Upper lobe of right lung (tissue), 1 donor: ENCODE measurements around the gene COL4A3. TPM values are rescaled to one million over a fixed set of nuclear protein-coding genes. Genes with fewer than 3 reads are reported as not detected.

Experiments
- ATAC-seq: fragments of 200-7000 bp; cut with Tn5 transposase; one replicate; pipeline ENCODE4 v1.9.1; 2020; ENCODE audit warnings: mild to moderate bottlenecking, moderate library complexity
- DNase-seq: peaks from one replicate; pipeline ENCODE4 v3.0.0-alpha.2; 2020
- H3K27ac ChIP-seq: fragments of 200-600 bp; one replicate; pipeline ENCODE4 v1.8.0; 2022
- H3K27me3 ChIP-seq: fragments of 200-600 bp; one replicate; pipeline ENCODE4 v1.8.0; 2022; ENCODE audit warnings: mild to moderate bottlenecking
- H3K36me3 ChIP-seq: fragments of 200-600 bp; one replicate; pipeline ENCODE4 v1.8.0; 2022
- H3K4me1 ChIP-seq: fragments of 200-600 bp; one replicate; pipeline ENCODE4 v1.8.0; 2022
- H3K4me3 ChIP-seq: fragments of 200-600 bp; one replicate; pipeline ENCODE4 v1.8.0; 2022; ENCODE audit warnings: mild to moderate bottlenecking
- H3K9me3 ChIP-seq: fragments of 200-600 bp; one replicate; pipeline ENCODE4 v1.8.0; 2022
- intact Hi-C: fragments of 100-400 bp; cut with DNase I; formaldehyde crosslinking; loops from one replicate; pipeline ENCODE4 v1.11.0; 2022
- total RNA-seq: library from RNA; stranded (reverse); fragmentation: NEBNext Ultra II Directional; extraction: Animal tissue kit (Norgen Biotek cat#: 25700); gene quantifications from one replicate; pipeline ENCODE4 v1.2.1, GENCODE V29; 2021
- TF ChIP-seq, protein P1 (sequence below): fragments of 200-600 bp; IDR thresholded peaks from one replicate; pipeline ENCODE4 v1.8.0; 2022; ENCODE audit warnings: antibody characterized with exemption
- donor health status: DM: no; HTN: yes; CAD: no; lungs with severe emphysema.

COL4A3 gene
- total RNA-seq, 1 donor from 2014 or later = 46.4 TPM

DNA sequence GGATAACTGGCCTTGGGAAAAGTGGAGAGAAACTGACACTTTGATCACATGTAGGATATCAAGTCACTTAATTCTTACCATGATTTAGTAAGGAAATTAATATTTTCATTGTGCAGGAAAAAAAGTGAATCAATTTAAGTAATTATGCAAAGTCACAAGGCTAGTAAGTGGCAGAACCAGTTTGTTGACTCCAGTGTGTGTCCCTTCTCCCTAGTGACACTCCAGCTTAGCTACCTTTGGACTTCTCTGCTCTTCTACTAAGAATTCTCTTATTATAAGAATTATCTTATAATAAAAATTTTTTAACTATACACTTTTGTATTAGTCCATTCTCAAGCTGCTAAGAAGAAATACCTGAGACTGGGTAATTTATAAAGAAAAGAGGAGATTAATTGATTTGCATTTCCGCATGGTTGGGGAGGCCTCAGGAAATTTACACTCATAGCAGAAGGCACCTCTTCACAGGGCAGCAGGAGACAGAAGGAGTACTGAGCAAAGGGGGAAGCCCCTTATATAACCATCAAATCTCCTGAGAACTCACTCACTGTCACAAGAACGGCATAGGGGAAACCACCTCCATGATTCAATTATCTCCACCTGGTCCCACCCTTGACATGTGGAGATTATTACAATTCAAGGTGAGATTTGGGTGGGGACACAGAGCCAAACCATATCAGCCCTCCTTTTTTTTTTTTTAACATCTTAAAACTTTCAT is 14.0 kb upstream of the COL4A3 start:
- TF ChIP-seq, protein P1, sequence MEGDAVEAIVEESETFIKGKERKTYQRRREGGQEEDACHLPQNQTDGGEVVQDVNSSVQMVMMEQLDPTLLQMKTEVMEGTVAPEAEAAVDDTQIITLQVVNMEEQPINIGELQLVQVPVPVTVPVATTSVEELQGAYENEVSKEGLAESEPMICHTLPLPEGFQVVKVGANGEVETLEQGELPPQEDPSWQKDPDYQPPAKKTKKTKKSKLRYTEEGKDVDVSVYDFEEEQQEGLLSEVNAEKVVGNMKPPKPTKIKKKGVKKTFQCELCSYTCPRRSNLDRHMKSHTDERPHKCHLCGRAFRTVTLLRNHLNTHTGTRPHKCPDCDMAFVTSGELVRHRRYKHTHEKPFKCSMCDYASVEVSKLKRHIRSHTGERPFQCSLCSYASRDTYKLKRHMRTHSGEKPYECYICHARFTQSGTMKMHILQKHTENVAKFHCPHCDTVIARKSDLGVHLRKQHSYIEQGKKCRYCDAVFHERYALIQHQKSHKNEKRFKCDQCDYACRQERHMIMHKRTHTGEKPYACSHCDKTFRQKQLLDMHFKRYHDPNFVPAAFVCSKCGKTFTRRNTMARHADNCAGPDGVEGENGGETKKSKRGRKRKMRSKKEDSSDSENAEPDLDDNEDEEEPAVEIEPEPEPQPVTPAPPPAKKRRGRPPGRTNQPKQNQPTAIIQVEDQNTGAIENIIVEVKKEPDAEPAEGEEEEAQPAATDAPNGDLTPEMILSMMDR = no peak
- ATAC-seq = no peak
- Histone ChIP-seq H3K4me1 (no peaks in the 10 kb centered on the region), H3K27me3 (no peaks in the 10 kb centered on the region), H3K9me3 (no peaks in the 10 kb centered on the region), H3K36me3 (no peaks in the 10 kb centered on the region), H3K27ac (no peak overlapping the region), H3K4me3 (no peak overlapping the region)
- DNase-seq = no peak
- intact Hi-C loops = no loop called here

DNA sequence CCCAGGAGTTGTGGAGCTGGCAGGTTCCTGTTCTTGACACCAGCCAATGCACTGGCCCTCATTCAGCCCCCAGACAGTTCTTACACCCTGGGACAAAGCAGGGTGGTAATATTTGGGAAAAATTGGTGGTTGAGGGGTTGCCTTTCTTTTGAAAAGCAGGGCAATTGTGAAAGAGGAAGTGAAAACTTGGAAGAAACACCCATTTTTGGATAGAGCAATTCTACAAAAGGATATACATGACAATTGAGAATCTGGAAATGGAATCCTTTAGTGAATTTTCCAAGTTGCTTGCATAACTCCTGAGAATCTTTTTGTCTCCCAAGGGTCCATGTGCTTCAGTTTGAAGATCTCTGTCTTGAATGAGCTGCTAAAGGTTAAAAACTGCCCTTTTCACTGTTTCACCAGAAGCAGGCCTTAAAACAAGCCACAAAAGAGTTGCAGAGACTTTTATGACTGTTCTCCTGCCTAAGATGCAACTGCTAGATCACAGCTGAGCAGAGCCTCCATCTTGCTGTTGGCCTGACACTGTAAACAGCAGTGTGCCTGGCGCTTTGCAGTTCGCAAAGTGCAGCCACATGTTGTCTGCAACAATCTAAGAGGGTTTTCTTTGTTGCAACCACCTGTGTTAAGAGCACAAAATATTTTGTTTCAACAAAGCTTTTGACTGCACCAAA is 12.2 kb upstream of the COL4A3 start:
- Histone ChIP-seq H3K27ac (no peak overlapping the region), H3K9me3 (no peaks in the 10 kb centered on the region), H3K4me1 (no peaks in the 10 kb centered on the region), H3K27me3 (no peaks in the 10 kb centered on the region), H3K4me3 (no peak overlapping the region), H3K36me3 (no peaks in the 10 kb centered on the region)
- TF ChIP-seq, protein P1 = no peak
- intact Hi-C loops = no loop called here
- DNase-seq (no peak), ATAC-seq (no peak)

DNA sequence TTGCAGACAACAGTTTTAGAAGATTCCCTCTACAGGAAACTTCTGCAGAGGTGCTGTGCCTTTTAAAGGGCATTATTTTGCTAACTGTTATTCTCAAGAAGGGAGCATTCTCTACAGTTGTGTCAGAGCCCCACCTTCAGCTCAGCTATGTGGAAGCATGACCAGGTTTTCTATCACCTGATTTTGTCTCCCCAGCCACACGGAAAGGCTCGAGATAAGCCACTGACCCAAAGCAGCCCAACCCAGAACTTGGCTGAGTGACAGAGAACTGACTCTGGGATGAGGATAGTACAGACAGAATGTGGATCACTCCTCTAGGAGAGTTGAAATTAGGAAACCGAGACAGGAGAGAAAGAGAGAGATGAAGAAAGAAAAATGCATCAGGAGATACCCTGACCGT is 11.1 kb upstream of the COL4A3 start:
- H3K36me3 ChIP-seq = no peaks in the 10 kb centered on the region
- H3K4me1 ChIP-seq = no peaks in the 10 kb centered on the region
- no peak overlapping the region for H3K4me3 ChIP-seq
- TF ChIP-seq, protein P1 = no peak
- ATAC-seq (peak; percentile 68), DNase-seq (no peak)
- H3K27ac ChIP-seq = no peak overlapping the region
- H3K27me3 ChIP-seq = no peaks in the 10 kb centered on the region
- intact Hi-C loops = no loop called here
- H3K9me3 ChIP-seq = no peaks in the 10 kb centered on the region

DNA sequence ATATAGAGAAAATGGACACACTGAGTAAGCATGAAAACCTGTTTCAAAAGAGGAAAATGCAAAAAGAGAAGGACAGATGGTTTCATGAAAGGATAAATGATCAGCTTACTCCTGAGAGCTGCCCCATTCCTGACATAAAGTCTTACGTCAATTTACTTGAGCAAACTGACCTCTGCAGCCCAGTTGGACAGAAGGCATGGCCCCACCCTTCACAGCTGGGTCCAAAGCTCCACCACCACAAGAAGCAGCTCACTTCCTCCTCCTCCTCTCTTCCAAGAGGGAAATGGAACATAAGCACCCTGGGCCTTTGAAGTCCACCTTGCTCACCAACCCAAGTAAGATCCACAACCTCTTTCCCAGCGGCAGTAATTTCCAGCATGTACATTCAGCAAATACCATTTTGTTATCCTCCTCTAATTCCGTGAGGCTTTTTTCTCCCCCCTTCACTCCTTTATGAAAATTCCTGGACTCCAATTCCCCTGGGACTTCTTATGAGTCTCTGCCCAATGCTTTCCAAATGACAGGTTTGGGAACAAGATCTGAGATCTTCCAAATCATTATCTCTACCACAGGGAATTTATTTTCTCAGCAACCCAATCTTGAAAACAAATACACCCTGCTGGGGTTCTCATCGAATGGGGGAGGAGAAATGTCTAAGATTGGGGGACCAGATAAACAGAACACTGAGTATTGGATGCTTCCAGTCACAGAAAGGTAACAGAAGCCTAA is 10.5 kb upstream of the COL4A3 start:
- no peaks in the 10 kb centered on the region for H3K9me3 ChIP-seq
- TF ChIP-seq, protein P1 = no peak
- no peaks in the 10 kb centered on the region for H3K4me1 ChIP-seq
- H3K36me3 ChIP-seq = no peaks in the 10 kb centered on the region
- H3K27ac ChIP-seq = no peak overlapping the region
- H3K27me3 ChIP-seq = no peaks in the 10 kb centered on the region
- H3K4me3 ChIP-seq = no peak overlapping the region
- intact Hi-C loops = no loop called here
- ATAC-seq (peak; percentile 21), DNase-seq (no peak)

DNA sequence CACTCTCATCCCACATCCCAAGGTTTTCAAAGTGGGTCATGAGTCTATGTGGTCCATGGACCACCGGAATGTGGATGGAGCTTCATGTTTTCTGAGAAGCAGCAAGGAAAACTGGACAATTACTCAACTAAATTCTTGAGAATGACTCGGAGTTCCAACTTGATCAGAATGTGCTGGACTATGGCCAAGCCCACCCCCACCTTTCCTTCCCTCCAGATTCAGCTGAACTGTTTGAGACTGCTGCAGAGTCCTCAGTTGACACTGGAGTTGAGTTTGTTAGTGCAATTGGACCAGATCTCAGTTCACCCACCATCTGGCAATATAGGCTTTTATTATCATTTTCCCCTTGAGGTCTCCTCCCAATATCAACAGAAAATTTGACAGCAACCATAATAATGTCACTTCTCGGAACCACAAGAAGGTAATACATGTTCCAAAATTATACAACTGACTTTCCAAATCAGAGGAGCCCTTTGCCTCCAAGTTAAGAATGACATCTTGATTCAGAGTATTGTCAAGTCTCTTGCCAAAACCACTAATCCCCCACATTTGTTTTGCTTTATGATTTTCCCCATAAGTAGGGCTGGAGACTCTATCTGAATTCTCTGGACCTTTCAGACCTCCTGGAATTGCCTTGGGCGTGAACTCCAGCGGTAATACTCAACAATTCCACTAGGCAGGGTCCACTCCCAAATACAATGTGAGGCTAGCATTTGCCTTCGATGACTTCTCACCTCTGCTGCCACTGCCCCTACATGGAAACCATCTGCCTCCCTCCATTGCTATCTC is 9.2 kb upstream of the COL4A3 start:
- Histone ChIP-seq H3K36me3 (no peaks in the 10 kb centered on the region), H3K4me1 (no peaks in the 10 kb centered on the region), H3K27me3 (no peaks in the 10 kb centered on the region), H3K4me3 (no peak overlapping the region), H3K27ac (no peak overlapping the region), H3K9me3 (no peaks in the 10 kb centered on the region)
- ATAC-seq (no peak), DNase-seq (no peak)
- TF ChIP-seq, protein P1 = no peak
- intact Hi-C loops = no loop called here
